ENCODE results near the gene GIPC1.

DNA sequence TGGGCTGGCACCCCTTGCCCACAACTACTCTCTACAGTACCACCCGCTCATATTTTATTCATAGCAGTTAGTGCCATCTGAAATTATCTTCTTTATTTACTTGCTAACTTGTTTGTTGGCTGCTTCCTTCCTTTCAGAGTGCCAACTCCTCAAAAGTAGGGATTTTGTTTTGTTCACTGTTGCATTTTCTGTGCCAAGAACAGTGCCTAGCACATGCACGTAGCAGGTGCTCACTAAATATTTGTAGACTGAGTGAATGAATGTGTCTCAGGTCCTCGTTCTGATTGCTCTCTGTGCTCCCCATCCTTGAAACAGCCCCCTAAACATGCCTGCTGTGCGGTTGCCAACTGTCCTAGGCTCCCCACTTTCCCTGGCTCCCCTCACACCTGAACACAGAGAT is 1.5 kb downstream of the GIPC1 start:
- TF ChIP-seq EZH2 (IDR thresholded peaks at IDR 0.05; ENCODE audit: low read length, missing control alignments), result no peak
- TF ChIP-seq, protein P1, sequence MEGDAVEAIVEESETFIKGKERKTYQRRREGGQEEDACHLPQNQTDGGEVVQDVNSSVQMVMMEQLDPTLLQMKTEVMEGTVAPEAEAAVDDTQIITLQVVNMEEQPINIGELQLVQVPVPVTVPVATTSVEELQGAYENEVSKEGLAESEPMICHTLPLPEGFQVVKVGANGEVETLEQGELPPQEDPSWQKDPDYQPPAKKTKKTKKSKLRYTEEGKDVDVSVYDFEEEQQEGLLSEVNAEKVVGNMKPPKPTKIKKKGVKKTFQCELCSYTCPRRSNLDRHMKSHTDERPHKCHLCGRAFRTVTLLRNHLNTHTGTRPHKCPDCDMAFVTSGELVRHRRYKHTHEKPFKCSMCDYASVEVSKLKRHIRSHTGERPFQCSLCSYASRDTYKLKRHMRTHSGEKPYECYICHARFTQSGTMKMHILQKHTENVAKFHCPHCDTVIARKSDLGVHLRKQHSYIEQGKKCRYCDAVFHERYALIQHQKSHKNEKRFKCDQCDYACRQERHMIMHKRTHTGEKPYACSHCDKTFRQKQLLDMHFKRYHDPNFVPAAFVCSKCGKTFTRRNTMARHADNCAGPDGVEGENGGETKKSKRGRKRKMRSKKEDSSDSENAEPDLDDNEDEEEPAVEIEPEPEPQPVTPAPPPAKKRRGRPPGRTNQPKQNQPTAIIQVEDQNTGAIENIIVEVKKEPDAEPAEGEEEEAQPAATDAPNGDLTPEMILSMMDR (conservative IDR thresholded peaks at IDR 0.05 in 1 of 2, IDR thresholded peaks at IDR 0.05 in 1 of 2; ENCODE audit: low read depth in 1 of 2, low read length in 2 of 2), result no peak
